IMR-90 (cell line): ENCODE measurements around the gene FNDC10. TPM values are rescaled to one million over a fixed set of nuclear protein-coding genes. Genes with fewer than 3 reads are reported as not detected.
"Not testable (repeated sequence)": the region's sequence is repeated elsewhere in the genome, so short reads cannot be mapped to it uniquely, and the experiment has no call there.

Source experiments
- ATAC-seq: fragments of 200-7000 bp; cut with Tn5 transposase; 2 replicates; pipeline ENCODE4 v1.9.1; 2020; ENCODE audit warnings: low read depth, mild to moderate bottlenecking, moderate library complexity
- BruUV-seq: library from RNA; stranded (reverse); fragments of 400-500 nt; replicated peaks from 2 replicates; lab custom pipeline; 2021; lab: Mats Ljungman, UMichigan
- CTCF ChIA-PET: fragments of 300-600 bp; formaldehyde crosslinking; extraction: SDS; loops from one replicate; lab custom pipeline; 2021; ENCODE audit warnings: antibody characterized with exemption; lab: Yijun Ruan, JAX
- POLR2A ChIA-PET: fragments of 300-600 bp; sonication (Branson Sonifier 250); formaldehyde crosslinking; loops from one replicate; lab custom pipeline; 2022; ENCODE audit warnings: antibody characterized with exemption; ENCODE audit not compliant: unreplicated experiment; lab: Charles Lee
- DNase-seq: peaks from one replicate; pipeline ENCODE4 v3.0.0; 2013
- H2AFZ ChIP-seq: replicated peaks from 2 replicates; pipeline ENCODE3; 2013; ENCODE audit warnings: low read length, mild to moderate bottlenecking; ENCODE audit not compliant: poor library complexity
- H2AK5ac ChIP-seq: 2 replicates; pipeline ENCODE4 v1.6.1; 2013; ENCODE audit warnings: low read depth, low read length, inconsistent platforms
- H2AK9ac ChIP-seq: replicated peaks from 2 replicates; pipeline ENCODE3; 2013; ENCODE audit warnings: mild to moderate bottlenecking, low read depth, low read length, moderate library complexity; ENCODE audit not compliant: poor library complexity
- H2BK120ac ChIP-seq: 2 replicates; pipeline ENCODE4 v1.6.1; 2013; ENCODE audit warnings: low read depth, low read length, inconsistent platforms
- H2BK15ac ChIP-seq: 3 replicates; pipeline ENCODE4 v1.6.1; 2013; ENCODE audit warnings: low read depth, low read length, inconsistent platforms
- H2BK20ac ChIP-seq: 2 replicates; pipeline ENCODE4 v1.6.1; 2013; ENCODE audit warnings: low read depth, mild to moderate bottlenecking, inconsistent platforms, low read length, moderate library complexity
- H2BK5ac ChIP-seq: 2 replicates; pipeline ENCODE4 v1.6.1; 2013; ENCODE audit warnings: mild to moderate bottlenecking, low read depth, low read length, inconsistent platforms; ENCODE audit not compliant: poor library complexity, severe bottlenecking
- H3K14ac ChIP-seq: replicated peaks from 2 replicates; pipeline ENCODE4 v1.6.1; 2013; ENCODE audit warnings: low read depth, low read length, inconsistent platforms
- H3K18ac ChIP-seq: 2 replicates; pipeline ENCODE4 v1.6.1; 2013; ENCODE audit warnings: low read depth, low read length, control low read depth
- H3K23ac ChIP-seq: 2 replicates; pipeline ENCODE4 v1.6.1; 2013; ENCODE audit warnings: low read depth, low read length, inconsistent platforms
- H3K27ac ChIP-seq: 2 replicates; pipeline ENCODE4 v1.5.1; 2013; ENCODE audit warnings: mild to moderate bottlenecking, control low read depth, low read length; ENCODE audit not compliant: insufficient read depth
- H3K27me3 ChIP-seq: 2 replicates; pipeline ENCODE4 v1.6.1; 2013; ENCODE audit warnings: low read length; ENCODE audit not compliant: control insufficient read depth, insufficient read depth
- H3K36me3 ChIP-seq: 2 replicates; pipeline ENCODE4 v1.6.1; 2013; ENCODE audit warnings: low read length, mixed read lengths; ENCODE audit not compliant: control insufficient read depth, insufficient read depth
- H3K4ac ChIP-seq: 2 replicates; pipeline ENCODE4 v1.6.1; 2013; ENCODE audit warnings: low read depth, low read length, inconsistent platforms
- H3K4me1 ChIP-seq: 2 replicates; pipeline ENCODE4 v1.6.1; 2013; ENCODE audit warnings: low read length, mixed read lengths; ENCODE audit not compliant: control insufficient read depth, insufficient read depth
- H3K4me2 ChIP-seq: 2 replicates; pipeline ENCODE4 v1.6.1; 2013; ENCODE audit warnings: low read depth, mild to moderate bottlenecking, control low read depth, low read length, moderate library complexity
- H3K4me3 ChIP-seq: 2 replicates; pipeline ENCODE4 v1.5.1; 2013; ENCODE audit warnings: low read depth, mild to moderate bottlenecking, control low read depth, low read length, moderate library complexity; ENCODE audit not compliant: insufficient read depth
- H3K56ac ChIP-seq: 2 replicates; pipeline ENCODE4 v1.6.1; 2013; ENCODE audit warnings: low read length, inconsistent platforms; ENCODE audit not compliant: insufficient read depth; ENCODE audit errors: extremely low read depth
- H3K79me1 ChIP-seq, 2 experiments: 2 replicates each; pipeline ENCODE4 v1.6.1; 2013; ENCODE audit warnings: low read length in 2 of 2, inconsistent platforms in 1 of 2, low read depth in 1 of 2
- H3K9ac ChIP-seq: 2 replicates; pipeline ENCODE4 v1.6.1; 2013; ENCODE audit warnings: low read depth, low read length, control low read depth
- H3K9me1 ChIP-seq: 2 replicates; pipeline ENCODE4 v1.6.1; 2013; ENCODE audit warnings: low read length, inconsistent platforms; ENCODE audit not compliant: insufficient read depth
- H3K9me3 ChIP-seq: 2 replicates; pipeline ENCODE4 v1.6.1; 2013; ENCODE audit warnings: low read length; ENCODE audit not compliant: control insufficient read depth, insufficient read depth
- H4K20me1 ChIP-seq: 2 replicates; pipeline ENCODE4 v1.6.1; 2013; ENCODE audit warnings: low read length, inconsistent platforms; ENCODE audit not compliant: insufficient read depth
- H4K5ac ChIP-seq: 2 replicates; pipeline ENCODE4 v1.6.1; 2013; ENCODE audit warnings: mild to moderate bottlenecking, low read depth, low read length, control low read depth
- H4K8ac ChIP-seq, 2 experiments: 2 replicates each; pipeline ENCODE4 v1.6.1; 2013; ENCODE audit warnings: low read depth in 2 of 2, low read length in 2 of 2, control low read depth in 1 of 2, inconsistent platforms in 1 of 2
- H4K91ac ChIP-seq: 2 replicates; pipeline ENCODE4 v1.6.1; 2013; ENCODE audit warnings: low read depth, low read length, inconsistent platforms; ENCODE audit not compliant: insufficient read depth
- WGBS, 2 experiments: methylation state at CpG; one replicate each; pipeline versions ENCODE4 v1.1.5 to v1.1.7; 2013; ENCODE audit warnings: missing lambda C conversion rate in 2 of 2; ENCODE audit not compliant: insufficient read length in 1 of 2; ENCODE audit errors: extremely low coverage in 2 of 2; 5-methylcytosine and 5-hydroxymethylcytosine counted together
- dilution Hi-C: fragments of 300-500 bp; cut with HindIII; formaldehyde crosslinking; loops from one replicate; pipeline ENCODE4 v1.14.3; 2018; ENCODE audit warnings: low sequenced_read_pairs; ENCODE audit not compliant: unreplicated experiment
- in situ Hi-C: fragments of 300-500 bp; cut with MboI; formaldehyde crosslinking; loops from 3 replicates; pipeline ENCODE4 v1.14.3; 2019; ENCODE audit warnings: low sequenced_read_pairs, inconsistent platforms, mixed read lengths
- intact Hi-C: fragments of 100-400 bp; cut with micrococcal nuclease; formaldehyde crosslinking; loops from 2 replicates; pipeline ENCODE4 v1.10.0; 2022
- polyA plus RNA-seq, 3 experiments: library from polyadenylated mRNA; depleted of rRNA; stranded (reverse); fragments of >200 nt; gene quantifications; 2 replicates each; pipeline ENCODE4 v1.2.3, GENCODE V29; 2012; ENCODE audit warnings: low replicate concordance in 1 of 3
- total RNA-seq: library from RNA; depleted of rRNA; stranded (reverse); fragments of >200 nt; gene quantifications from 2 replicates; pipeline ENCODE4 v1.2.3, GENCODE V29; 2012

Gene FNDC10
- total and polyA plus RNA-seq, 2 of the 4 experiments (the other 2 are of a cell fraction), result 0.36 to 5.8 TPM

DNA sequence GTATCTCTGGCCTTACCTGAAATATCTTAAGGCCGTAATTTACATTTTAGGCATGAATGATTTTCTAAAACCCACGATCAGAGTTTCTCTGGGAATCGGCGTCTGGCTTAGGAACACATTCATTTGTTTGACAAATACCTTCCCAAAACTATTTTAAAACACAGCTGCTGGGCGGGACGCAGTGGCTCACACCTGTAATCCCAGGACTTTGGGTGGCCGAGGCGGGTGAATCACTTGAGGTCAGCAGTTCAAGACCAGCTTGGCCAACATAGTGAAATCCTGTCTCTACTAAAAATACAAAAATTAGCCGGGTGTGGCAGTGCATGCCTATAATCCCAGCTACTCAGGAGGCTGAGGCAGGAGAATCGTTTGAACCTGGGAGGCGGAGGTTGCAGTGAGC lies 43.0 kb downstream of the FNDC10 start:
- POLR2A ChIA-PET, result interaction anchor here (0.7 kb wide), 1 partner anchor 10 kb away, joined by 3 read pairs; no protein-coding TSS in a partner anchor

More for the DNA sequence above, 43.0 kb downstream of the FNDC10 start:
- H3K4me1 ChIP-seq, H2BK5ac ChIP-seq, H3K23ac ChIP-seq, H4K8ac ChIP-seq, H3K9ac ChIP-seq, H3K4me3 ChIP-seq, intact Hi-C loops, CTCF ChIA-PET, BruUV-seq, H2BK120ac ChIP-seq, H3K4ac ChIP-seq, dilution Hi-C loops, H3K56ac ChIP-seq, H3K14ac ChIP-seq, H4K91ac ChIP-seq, H3K18ac ChIP-seq, H3K27ac ChIP-seq, H2AK5ac ChIP-seq, H4K5ac ChIP-seq, H3K27me3 ChIP-seq, H3K9me3 ChIP-seq, H2BK15ac ChIP-seq, ATAC-seq, in situ Hi-C loops, H2BK20ac ChIP-seq, H3K4me2 ChIP-seq, DNase-seq, H2AFZ ChIP-seq, H2AK9ac ChIP-seq: not testable (repeated sequence)
- peaks cover 13% of the 10 kb centered on the region for H3K9me1 ChIP-seq
- WGBS, 2 experiments, result no CpG with 5 or more reads among the region's 11 CpGs
- peaks cover 8 to 71% of the 10 kb centered on the region in 2 experiments for H3K79me1 ChIP-seq
- peaks cover 41% of the 10 kb centered on the region for H4K20me1 ChIP-seq
- H3K36me3 ChIP-seq, result peaks cover 25% of the 10 kb centered on the region
